T-helper 22 cell (primary cell): Measurements from ENCODE around the gene CLEC11A.
"Not testable (repeated sequence)": the region's sequence is repeated elsewhere in the genome, so short reads cannot be mapped to it uniquely, and the experiment has no call there.

Experiments
- DNase-seq: peaks from one replicate; pipeline ENCODE4 v3.0.0-alpha.2; 2020; ENCODE audit warnings: low read depth

The CLEC11A gene

DNA sequence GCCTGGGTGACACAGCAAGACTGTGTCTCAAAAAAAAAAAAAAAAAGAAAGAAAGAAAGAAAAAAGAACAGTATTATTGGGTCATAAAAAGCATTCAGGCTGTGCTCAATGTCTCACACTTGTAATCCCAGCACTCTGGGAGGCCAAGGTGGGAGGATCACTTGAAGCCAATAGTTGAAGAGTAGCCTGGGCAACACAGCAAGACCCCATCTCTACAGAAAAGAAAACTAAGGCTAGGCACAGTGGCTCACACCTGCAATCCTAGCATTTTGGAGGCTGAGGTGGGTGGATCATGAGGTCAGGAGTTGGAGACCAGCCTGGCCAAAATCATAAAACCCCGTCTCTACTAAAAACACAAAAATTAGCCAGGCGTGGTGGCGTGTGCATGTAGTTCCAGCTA lies 34.5 kb downstream of the CLEC11A start:
- DNase-seq: not testable (repeated sequence)

DNA sequence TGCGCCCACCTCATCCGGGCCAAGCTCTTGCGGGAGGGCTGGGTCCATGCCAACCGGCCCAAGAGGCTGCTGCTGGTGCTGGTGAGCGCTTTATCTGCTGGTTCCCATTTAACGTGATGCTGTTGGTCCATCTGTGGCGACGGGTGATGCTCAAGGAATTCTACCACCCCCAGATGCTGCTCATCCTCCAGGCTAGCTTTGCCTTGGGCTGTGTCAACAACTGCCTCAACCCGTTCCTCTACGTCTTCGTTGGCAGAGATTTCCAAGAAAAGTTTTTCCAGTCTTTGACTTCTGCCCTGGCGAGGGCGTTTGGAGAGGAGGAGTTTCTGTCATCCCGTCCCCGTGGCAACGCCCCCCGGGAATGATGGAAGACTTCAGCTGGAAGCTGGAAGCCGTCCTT lies 35.9 kb downstream of the CLEC11A start:
- DNase-seq: not testable (repeated sequence)

DNA sequence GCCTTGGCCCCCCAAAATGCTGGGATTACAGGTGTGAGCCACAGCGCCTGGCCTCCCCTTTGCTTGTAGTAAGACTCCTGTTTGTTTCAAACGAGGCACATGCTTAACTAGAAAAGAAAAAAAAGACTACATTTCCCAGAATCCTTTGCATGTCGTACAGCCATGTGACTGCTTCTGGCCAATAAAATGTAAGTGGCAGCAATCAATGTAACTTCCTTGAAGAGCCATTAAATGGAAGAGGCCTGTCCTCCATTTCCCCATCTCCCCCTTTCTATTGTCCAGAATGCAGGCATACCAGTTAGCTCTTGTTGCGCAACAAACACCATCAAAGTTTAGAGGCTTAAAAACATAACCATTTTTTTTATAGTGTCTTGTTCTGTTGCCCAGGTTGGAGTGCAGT lies 36.7 kb downstream of the CLEC11A start:
- DNase-seq: no peak

DNA sequence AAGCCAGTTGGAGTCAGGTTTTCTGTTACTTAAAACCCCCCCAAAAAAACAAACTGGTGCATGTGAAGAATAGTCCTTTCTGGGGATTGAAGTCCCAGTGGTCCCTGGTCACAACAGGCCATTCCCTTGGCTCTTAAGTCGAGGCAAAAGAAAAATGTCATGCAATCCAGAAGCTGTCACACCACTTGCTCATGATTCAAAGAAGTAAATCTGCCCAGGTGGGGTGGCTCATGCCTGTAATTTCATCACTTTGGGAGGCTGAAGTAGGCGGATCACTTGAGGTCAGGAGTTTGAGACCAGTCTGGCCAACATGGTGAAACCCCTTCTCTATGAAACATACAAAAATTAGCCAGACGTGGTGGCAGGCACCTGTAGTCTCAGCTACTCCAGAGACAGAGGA lies 38.3 kb downstream of the CLEC11A start:
- not testable (repeated sequence) for DNase-seq

DNA sequence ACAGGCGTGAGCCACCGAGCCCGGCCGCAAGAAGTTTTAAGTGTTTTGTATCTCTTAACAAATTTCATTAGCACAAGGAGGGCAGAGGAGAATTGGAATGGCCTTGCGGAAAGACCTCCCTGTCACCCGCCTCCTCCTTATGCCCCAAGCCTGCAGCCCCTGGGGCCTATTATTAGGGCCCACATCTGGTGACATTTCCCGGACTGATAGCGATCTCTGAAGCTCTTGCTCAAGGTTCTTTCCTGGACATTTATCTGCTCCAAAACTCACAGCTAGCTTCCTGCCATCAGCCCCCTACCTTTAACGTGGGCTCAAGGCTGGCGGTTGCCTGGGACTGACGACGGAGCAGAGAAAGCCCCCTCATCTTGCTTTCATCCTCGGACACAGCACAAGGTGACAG lies 40.4 kb downstream of the CLEC11A start:
- not testable (repeated sequence) for DNase-seq

DNA sequence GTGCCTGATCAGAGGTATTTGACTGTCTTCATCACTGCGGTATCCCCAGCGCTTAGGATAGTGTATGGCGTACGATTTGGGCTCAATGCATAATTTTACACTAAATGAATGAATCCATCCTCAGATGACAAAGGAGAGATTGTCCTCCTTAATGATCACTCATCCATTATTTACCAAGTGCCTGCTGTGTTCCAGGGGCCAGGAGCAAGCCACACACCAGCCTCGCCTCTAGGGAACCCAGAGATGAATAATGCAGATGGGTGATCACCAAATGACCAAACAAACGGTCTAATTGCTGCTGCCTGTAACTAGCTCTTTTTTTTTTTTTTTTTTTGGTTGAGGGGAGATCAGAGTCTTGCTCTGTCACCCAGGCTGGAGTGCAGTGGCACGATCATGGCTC lies 41.2 kb downstream of the CLEC11A start:
- no peak for DNase-seq

DNA sequence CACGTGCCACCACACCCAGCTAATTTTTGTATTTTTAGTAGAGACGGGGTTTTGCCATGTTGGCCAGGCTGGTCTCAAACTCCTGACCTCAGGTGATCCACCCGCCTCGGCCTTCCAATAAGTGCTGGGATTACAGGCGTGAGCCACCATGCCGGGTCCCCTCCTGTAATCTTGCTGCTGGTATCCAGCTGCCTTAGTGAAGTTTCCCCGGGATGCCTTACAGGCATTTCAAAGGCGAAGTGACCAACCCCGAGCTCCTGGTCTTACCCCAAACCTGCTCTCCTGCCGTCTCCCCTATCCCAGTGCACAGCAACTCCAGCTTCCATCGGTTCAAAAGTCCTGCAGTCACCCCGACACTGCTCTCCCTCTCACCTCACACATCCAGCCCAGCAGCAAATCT lies 43.6 kb downstream of the CLEC11A start:
- not testable (repeated sequence) for DNase-seq

DNA sequence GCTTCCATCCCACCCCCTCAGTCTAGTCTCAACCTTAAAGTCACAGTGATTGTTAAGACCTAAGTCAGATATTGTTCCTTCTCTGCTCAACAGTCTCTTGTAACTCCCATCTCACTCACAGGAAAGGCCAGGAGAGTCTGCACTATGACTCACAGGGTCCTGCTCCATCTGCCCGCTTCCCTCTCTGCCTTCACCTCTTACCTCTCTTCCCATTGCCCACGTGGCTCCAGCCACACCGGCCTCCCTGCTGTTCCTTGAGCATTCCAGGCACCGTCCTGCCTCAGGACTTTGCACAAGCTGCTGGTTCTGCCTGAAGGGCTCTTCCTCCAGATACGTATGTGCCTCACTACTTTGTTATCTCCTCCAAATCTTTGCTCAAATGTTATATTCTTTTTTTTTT lies 44.1 kb downstream of the CLEC11A start:
- not testable (repeated sequence) for DNase-seq

DNA sequence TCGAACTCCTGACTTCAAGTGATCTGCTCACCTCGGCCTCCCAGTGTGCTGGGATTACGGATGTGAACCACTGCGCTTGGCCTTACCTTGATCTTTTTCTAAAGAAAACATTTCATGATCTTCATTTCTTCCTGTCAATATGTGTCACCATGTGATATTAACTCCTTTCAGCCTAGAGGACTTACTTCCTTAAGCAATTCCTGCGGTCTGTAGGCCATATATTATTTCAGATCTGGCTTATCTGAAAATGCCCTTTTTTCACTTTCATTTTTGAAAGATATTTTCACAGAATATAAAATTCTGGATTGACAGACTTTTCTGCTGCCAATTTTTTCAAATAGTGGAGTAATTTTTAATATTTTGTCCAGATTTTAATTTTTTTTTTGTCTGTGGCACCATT lies 45.1 kb downstream of the CLEC11A start:
- DNase-seq: no peak

DNA sequence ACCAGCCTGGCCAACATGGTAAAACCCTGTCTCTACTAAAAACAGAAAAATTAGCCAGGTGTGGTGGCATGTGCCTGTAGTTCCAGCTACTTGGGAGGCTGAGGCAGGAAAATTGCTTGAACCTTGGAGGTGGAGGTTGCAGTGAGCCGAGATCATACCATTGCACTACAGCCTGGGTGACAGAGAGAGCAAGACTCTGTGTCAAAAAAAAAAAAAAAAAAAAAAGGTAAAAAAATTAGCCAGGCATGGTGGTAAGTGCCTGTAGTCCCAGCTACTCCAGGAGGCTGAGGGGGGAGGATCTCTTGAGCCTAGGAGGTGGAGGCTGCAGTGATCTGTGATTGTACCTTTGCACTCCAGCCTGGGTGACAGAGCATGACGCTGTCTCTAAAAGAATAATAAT lies 47.0 kb downstream of the CLEC11A start, which contains the start of gene GPR32:
TSS of gene GPR32 (plus strand) at position 301 of the 400 bp plus-strand sequence. CDS start 137 bp downstream, outside the sequence.
- not testable (repeated sequence) for DNase-seq

DNA sequence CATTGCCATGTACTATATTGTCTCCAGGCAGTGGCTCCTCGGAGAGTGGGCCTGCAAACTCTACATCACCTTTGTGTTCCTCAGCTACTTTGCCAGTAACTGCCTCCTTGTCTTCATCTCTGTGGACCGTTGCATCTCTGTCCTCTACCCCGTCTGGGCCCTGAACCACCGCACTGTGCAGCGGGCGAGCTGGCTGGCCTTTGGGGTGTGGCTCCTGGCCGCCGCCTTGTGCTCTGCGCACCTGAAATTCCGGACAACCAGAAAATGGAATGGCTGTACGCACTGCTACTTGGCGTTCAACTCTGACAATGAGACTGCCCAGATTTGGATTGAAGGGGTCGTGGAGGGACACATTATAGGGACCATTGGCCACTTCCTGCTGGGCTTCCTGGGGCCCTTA lies 47.7 kb downstream of the CLEC11A start:
- DNase-seq: no peak

DNA sequence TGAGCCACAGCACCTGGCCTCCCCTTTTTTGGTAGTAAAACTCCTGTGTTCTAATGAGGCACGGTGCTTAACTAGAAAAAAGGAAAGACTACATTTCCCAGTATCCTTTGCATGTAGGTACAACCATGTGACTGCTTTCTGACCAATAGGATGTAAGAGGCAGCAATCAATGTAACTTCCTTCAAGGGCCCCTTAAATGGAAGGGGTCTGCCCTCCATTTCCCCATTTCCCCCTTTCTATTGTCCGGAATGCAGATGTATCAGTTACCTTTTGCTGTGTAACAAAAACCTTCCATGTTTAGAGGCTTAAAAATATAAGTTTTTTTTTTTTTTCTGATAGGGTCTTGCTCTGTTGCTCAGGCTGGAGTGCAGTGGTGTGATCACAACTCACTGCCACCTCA lies 49.3 kb downstream of the CLEC11A start:
- DNase-seq: no peak

DNA sequence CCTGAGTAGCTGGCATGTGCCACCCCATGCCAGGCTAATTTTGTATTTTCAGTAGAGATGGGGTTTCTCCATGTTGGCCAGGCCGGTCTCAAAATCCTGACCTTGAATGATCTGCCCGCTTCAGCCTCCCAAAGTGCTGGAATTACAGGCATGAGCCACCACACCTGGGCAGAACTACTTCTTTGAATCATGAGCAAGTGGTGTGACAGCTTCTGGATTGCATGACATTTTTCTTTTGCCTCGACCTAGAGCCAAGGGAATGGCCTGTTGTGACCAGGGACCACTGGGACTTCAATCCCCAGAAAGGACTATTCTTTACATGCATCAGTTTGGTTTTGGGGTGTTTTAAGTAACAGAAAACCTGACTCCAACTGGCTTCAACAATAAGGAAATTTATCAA lies 49.7 kb downstream of the CLEC11A start:
- DNase-seq: not testable (repeated sequence)

DNA sequence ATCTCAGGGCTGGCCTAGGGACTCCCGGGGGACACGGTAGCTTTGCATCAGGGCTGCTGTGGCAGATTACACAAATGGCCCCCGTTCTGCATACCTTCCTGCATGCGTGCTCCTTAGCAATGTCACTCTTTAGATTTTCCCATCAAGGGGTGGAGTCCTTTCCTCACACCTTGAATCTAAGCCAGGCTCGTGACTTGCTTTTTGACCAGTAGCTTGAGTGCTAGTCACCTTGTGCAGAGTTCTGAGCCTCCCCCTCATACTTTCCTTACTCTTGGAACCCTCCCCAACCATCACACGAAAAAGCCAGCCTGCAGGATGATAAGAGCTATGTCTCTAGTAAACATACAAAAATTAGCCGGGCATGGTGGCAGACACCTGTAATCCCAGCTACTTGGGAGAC lies 50.3 kb downstream of the CLEC11A start:
- not testable (repeated sequence) for DNase-seq
